Lung (tissue), 12 donors: ENCODE results near the gene NEU4. TPM values are rescaled to one million over a fixed set of nuclear protein-coding genes. Genes with fewer than 3 reads are reported as not detected.
A peak's percentile ranks its signal among the peaks of the same experiment; 100 is the strongest.
"Not testable (repeated sequence)": the region's sequence is repeated elsewhere in the genome, so short reads cannot be mapped to it uniquely, and the experiment has no call there.

Experiments
- ATAC-seq: fragments of 200-7000 bp; cut with Tn5 transposase; one replicate; pipeline ENCODE4 v1.9.1; 2020; ENCODE audit warnings: moderate number of reproducible peaks; ENCODE audit not compliant: insufficient read depth, low FRiP score
- DNase-seq, 3 donors: peaks; one replicate each; pipeline ENCODE4 v3.0.0-alpha.2; 2013 to 2017
- H3K27ac ChIP-seq, 2 donors: one replicate each; pipeline ENCODE4 v1.5.1; 2013; ENCODE audit warnings: mild to moderate bottlenecking in 2 of 2, moderate library complexity in 2 of 2, control low read depth in 1 of 2, inconsistent platforms in 1 of 2, low read depth in 1 of 2, low read length in 1 of 2
- H3K27me3 ChIP-seq, 3 donors: one replicate each; pipeline ENCODE4 v1.5.1; 2013; ENCODE audit warnings: low read length in 2 of 3; ENCODE audit not compliant: control insufficient read depth in 3 of 3, insufficient read depth in 3 of 3
- H3K36me3 ChIP-seq, 4 donors: one replicate each; pipeline ENCODE4 v1.5.1; 2013; ENCODE audit warnings: low read length in 4 of 4, mild to moderate bottlenecking in 1 of 4, moderate library complexity in 1 of 4; ENCODE audit not compliant: control insufficient read depth in 4 of 4, insufficient read depth in 4 of 4
- H3K4me1 ChIP-seq, 5 donors: one replicate each; pipeline ENCODE4 v1.5.1; 2013; ENCODE audit warnings: low read length in 5 of 5, mild to moderate bottlenecking in 2 of 5, moderate library complexity in 1 of 5; ENCODE audit not compliant: control insufficient read depth in 5 of 5, insufficient read depth in 5 of 5
- H3K4me3 ChIP-seq: one replicate; pipeline ENCODE4 v1.5.1; 2013; ENCODE audit warnings: mild to moderate bottlenecking, control low read depth, moderate library complexity
- H3K9ac ChIP-seq, 2 donors: one replicate each; pipeline ENCODE4 v1.5.1; 2013; ENCODE audit warnings: low read length in 2 of 2, control low read depth in 1 of 2; ENCODE audit not compliant: insufficient read depth in 1 of 2
- H3K9me3 ChIP-seq, 4 donors: one replicate each; pipeline ENCODE4 v1.5.1; 2013; ENCODE audit warnings: low read length in 3 of 4, mild to moderate bottlenecking in 1 of 4, moderate library complexity in 1 of 4; ENCODE audit not compliant: control insufficient read depth in 4 of 4, insufficient read depth in 3 of 4
- CTCF ChIP-seq: IDR thresholded peaks from 2 replicates; pipeline ENCODE4 v1.5.1; 2012; ENCODE audit warnings: mild to moderate bottlenecking; ENCODE audit errors: control extremely low read depth, extremely low read depth
- WGBS, 2 donors: extraction: QIAGEN DNeasy Blood & Tissue Kit; methylation state at CpG; one replicate each; pipeline ENCODE4 v1.1.7; 2013; 5-methylcytosine and 5-hydroxymethylcytosine counted together
- polyA plus RNA-seq, 2 donors: library from polyadenylated mRNA; stranded (reverse); fragments of 200-250 nt; gene quantifications; one replicate each; pipeline ENCODE4 v1.2.1, GENCODE V29; 2013
- total RNA-seq, 2 donors: library from RNA; depleted of rRNA in 1 of 2; stranded (reverse); fragments of >200 nt in 1 of 2; gene quantifications; one replicate each; pipeline ENCODE4 v1.2.1, GENCODE V29; 2014 to 2021
- donor health status: control.
- donor health status: control.
- donor health status: Bipolar disorder and iron deficiency.
- donor health status: healthy.
- donor health status: DM: yes; HTN: yes; CAD: no.

Gene NEU4
- total and polyA plus RNA-seq, 4 donors, result 0.26 to 0.59 (median 0.35) TPM

GRCh38 chr2:241822264-241822623 lies 13.3 kb downstream of the NEU4 start:
- Histone ChIP-seq H3K27ac (no peak overlapping the region), H3K9me3 (peaks cover 0 to 12% (median 3%) of the 10 kb centered on the region in 4 donors), H3K27me3 (no peaks in the 10 kb centered on the region), H3K4me3 (no peak overlapping the region), H3K36me3 (no peaks in the 10 kb centered on the region), H3K4me1 (peaks cover 0 to 8% (median 0%) of the 10 kb centered on the region in 5 donors), H3K9ac (no peak overlapping the region)
- DNase-seq (no peak), ATAC-seq (no peak)
- 82 to 84% methylated on average over 13 to 14 of the region's 14 CpGs for WGBS, 2 donors
- TF ChIP-seq CTCF, result no peak

- not testable (repeated sequence) for H3K36me3 ChIP-seq, DNase-seq, H3K9ac ChIP-seq, H3K4me1 ChIP-seq, H3K27me3 ChIP-seq, H3K4me3 ChIP-seq, ATAC-seq, H3K27ac ChIP-seq
- peaks cover 0 to 12% (median 4%) of the 10 kb centered on the region in 4 donors for H3K9me3 ChIP-seq
- WGBS, 2 donors, result 87 to 93% methylated on average over 45 of the region's 45 CpGs
Measured at GRCh38 chr2:241823531-241824437, 14.8 kb downstream of the NEU4 start.

GRCh38 chr2:241827394-241827793 lies 18.4 kb downstream of the NEU4 start:
- Histone ChIP-seq H3K9me3 (peaks cover 0 to 9% (median 4%) of the 10 kb centered on the region in 4 donors), H3K36me3 (no peaks in the 10 kb centered on the region), H3K4me3 (no peak overlapping the region), H3K27me3 (peaks cover 0 to 2% (median 1%) of the 10 kb centered on the region in 3 donors), H3K9ac (no peak overlapping the region), H3K4me1 (no peaks in the 10 kb centered on the region), H3K27ac (no peak overlapping the region)
- WGBS, 2 donors, result 90 to 92% methylated on average over 2 of the region's 2 CpGs
- DNase-seq (no peak), ATAC-seq (no peak)
- TF ChIP-seq CTCF, result no peak

- no peak overlapping the region for H3K27ac ChIP-seq
- H3K9ac ChIP-seq, result no peak overlapping the region
- TF ChIP-seq CTCF, result no peak
- H3K9me3 ChIP-seq, result peaks cover 0 to 2% (median 0%) of the 10 kb centered on the region in 4 donors
- peaks cover 0 to 8% (median 2%) of the 10 kb centered on the region in 3 donors for H3K27me3 ChIP-seq
- ATAC-seq (no peak), DNase-seq (peak; percentile 25 to 59 (median 37))
- no peaks in the 10 kb centered on the region for H3K36me3 ChIP-seq
- WGBS, 2 donors, result 51 to 56% methylated on average over 13 of the region's 13 CpGs
- H3K4me3 ChIP-seq, result no peak overlapping the region
- H3K4me1 ChIP-seq, result peaks cover 0 to 7% (median 0%) of the 10 kb centered on the region in 5 donors
Measured at GRCh38 chr2:241833101-241833663, 24.2 kb downstream of the NEU4 start.

GRCh38 chr2:241833756-241834526 lies 24.9 kb downstream of the NEU4 start:
- not testable (repeated sequence) for H3K9me3 ChIP-seq, H3K27ac ChIP-seq, H3K36me3 ChIP-seq, ATAC-seq, H3K4me1 ChIP-seq, DNase-seq, H3K9ac ChIP-seq, H3K4me3 ChIP-seq, H3K27me3 ChIP-seq
- 77 to 89% methylated on average over 26 to 28 of the region's 28 CpGs for WGBS, 2 donors
